Rectal smooth muscle tissue (tissue), 1 donor: ENCODE results near the gene NBEA.

ENCODE experiments used
- H3K27ac ChIP-seq: one replicate; pipeline ENCODE4 v1.7.0; 2013; ENCODE audit warnings: low read depth, low read length, inconsistent platforms
- H3K27me3 ChIP-seq: one replicate; pipeline ENCODE4 v1.7.0; 2013; ENCODE audit warnings: low read length; ENCODE audit not compliant: control insufficient read depth, insufficient read depth
- H3K36me3 ChIP-seq: one replicate; pipeline ENCODE4 v1.7.0; 2013; ENCODE audit warnings: low read length; ENCODE audit not compliant: control insufficient read depth, insufficient read depth
- H3K4me1 ChIP-seq: one replicate; pipeline ENCODE4 v1.7.0; 2013; ENCODE audit warnings: low read length; ENCODE audit not compliant: control insufficient read depth, insufficient read depth
- H3K4me3 ChIP-seq: one replicate; pipeline ENCODE4 v1.7.0; 2013; ENCODE audit warnings: low read length
- H3K9ac ChIP-seq: one replicate; pipeline ENCODE4 v1.7.0; 2013; ENCODE audit warnings: low read length

NBEA gene

GRCh38 chr13:35216131-35216530 lies 274.1 kb downstream of the NBEA start:
- Histone ChIP-seq H3K27me3 (no peaks in the 10 kb centered on the region), H3K4me1 (no peaks in the 10 kb centered on the region), H3K27ac (no peak overlapping the region), H3K9ac (no peak overlapping the region), H3K36me3 (no peaks in the 10 kb centered on the region), H3K4me3 (no peak overlapping the region)

DNA sequence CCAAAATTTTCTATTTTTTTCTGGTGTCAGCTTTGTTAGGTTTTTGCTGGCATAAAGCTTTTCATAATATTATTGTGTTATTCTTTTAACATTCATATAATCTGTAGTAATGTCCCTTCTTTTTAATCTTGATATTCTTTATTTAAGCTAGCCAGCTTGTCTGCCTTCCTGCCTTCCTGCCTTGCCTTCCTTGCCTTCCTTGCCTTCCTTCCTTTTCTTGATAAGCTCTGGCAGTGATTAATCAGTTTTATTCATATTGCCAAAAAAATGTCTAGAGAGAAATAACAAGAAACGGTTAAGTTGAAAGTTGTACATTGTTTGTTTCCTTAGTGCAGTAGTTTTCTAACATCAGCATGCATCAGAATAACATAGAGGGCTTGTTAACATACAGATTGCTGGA lies 277.0 kb downstream of the NBEA start:
- Histone ChIP-seq H3K27ac (no peak overlapping the region), H3K9ac (no peak overlapping the region), H3K4me3 (no peak overlapping the region), H3K27me3 (no peaks in the 10 kb centered on the region), H3K4me1 (no peaks in the 10 kb centered on the region), H3K36me3 (no peaks in the 10 kb centered on the region)

DNA sequence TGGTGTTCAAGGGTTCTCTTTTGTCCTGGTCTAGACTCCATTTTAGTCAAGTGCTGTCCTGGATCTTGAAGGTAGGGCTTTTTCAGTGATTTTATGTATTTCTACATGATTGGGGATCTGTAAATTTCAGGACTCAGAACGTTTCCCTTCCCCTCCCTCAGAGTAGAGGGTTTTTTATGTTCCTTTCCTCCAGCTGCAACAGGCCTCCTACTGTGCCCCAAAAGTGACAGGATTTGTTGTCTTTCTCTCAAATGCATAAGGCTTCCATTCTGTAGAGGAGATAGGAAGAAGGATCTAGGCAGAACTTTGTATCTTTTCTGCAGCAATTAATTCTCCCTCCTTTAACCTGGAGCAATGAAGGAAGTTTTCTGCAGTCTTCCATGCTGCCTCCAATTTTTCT lies 283.1 kb downstream of the NBEA start:
- Histone ChIP-seq H3K36me3 (no peaks in the 10 kb centered on the region), H3K27ac (no peak overlapping the region), H3K4me3 (no peak overlapping the region), H3K9ac (no peak overlapping the region), H3K4me1 (no peaks in the 10 kb centered on the region), H3K27me3 (no peaks in the 10 kb centered on the region)

DNA sequence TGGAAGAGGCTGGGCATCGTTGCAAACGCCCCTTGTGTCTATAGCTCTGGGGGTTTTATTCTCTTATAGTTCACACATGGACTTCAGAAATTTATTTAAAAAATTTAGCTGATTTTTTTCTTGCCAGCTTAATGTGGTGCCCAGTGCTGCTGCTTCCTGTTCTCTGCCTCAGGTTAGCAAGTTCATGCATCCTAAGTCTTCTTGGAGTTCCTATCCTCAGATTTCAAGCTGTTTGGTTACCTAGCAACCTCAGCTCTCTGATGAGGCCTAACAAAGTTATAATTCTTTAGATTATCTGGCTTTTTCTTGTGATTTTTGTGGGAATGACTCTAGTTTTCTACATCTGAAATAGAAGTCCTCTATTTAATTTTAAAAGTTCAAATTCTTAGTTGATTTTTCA lies 283.5 kb downstream of the NBEA start:
- no peaks in the 10 kb centered on the region for H3K4me1 ChIP-seq

GRCh38 chr13:35228536-35228935 lies 286.5 kb downstream of the NBEA start:
- Histone ChIP-seq H3K4me1 (no peaks in the 10 kb centered on the region), H3K27me3 (no peaks in the 10 kb centered on the region), H3K9ac (no peak overlapping the region), H3K36me3 (no peaks in the 10 kb centered on the region), H3K27ac (no peak overlapping the region), H3K4me3 (no peak overlapping the region)

More for the DNA sequence above, 283.5 kb downstream of the NBEA start:
- H3K36me3 ChIP-seq = no peaks in the 10 kb centered on the region
- H3K9ac ChIP-seq = no peak overlapping the region
- no peak overlapping the region for H3K4me3 ChIP-seq
- no peaks in the 10 kb centered on the region for H3K27me3 ChIP-seq
- no peak overlapping the region for H3K27ac ChIP-seq

- H3K4me1 ChIP-seq = no peaks in the 10 kb centered on the region
- no peak overlapping the region for H3K9ac ChIP-seq
- H3K27me3 ChIP-seq = no peaks in the 10 kb centered on the region
Measured at GRCh38 chr13:35231426-35231825, 289.4 kb downstream of the NBEA start.

GRCh38 chr13:35238274-35238673 lies 296.2 kb downstream of the NBEA start:
- H3K4me3 ChIP-seq = no peak overlapping the region
- H3K36me3 ChIP-seq = no peaks in the 10 kb centered on the region
- H3K27ac ChIP-seq = no peak overlapping the region
- H3K9ac ChIP-seq = no peak overlapping the region
- no peaks in the 10 kb centered on the region for H3K27me3 ChIP-seq
- no peaks in the 10 kb centered on the region for H3K4me1 ChIP-seq

More at GRCh38 chr13:35231426-35231825, 289.4 kb downstream of the NBEA start:
- no peak overlapping the region for H3K27ac ChIP-seq
- no peaks in the 10 kb centered on the region for H3K36me3 ChIP-seq
- no peak overlapping the region for H3K4me3 ChIP-seq

DNA sequence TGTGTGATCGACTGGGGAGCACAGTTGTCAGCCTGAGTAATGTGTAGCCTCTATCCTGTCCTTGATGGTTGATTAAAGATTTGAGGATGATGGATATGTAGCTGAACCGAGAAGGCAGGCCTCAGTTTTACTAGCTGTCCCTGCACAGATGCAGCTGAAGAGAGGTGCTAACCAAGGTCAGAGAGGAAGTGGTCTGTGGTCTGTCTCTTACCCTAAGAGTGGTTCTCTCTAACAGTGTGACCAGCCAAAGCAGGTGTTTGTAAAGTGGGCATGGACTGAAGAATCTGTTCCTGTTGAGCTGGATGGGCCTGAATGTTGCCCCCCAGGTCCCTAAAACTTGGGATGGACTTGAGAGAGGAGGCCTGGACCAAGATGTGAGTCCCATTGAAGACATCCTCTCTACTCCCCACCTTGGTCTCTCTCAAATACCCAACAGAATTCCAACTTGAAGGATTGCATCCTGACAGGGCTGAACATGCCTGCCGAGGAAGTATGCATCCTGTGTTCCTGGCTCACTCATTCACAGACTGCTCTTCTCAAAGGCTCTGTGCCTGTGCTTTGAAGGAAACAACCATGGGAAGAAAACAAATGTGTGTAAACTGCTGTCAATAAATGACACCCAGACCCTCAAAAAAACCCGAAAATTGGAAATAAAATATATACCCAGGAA lies 310.6 kb downstream of the NBEA start:
- H3K4me1 ChIP-seq = no peaks in the 10 kb centered on the region
- no peak overlapping the region for H3K4me3 ChIP-seq
- H3K27ac ChIP-seq = no peak overlapping the region
- H3K36me3 ChIP-seq = no peaks in the 10 kb centered on the region
- H3K9ac ChIP-seq = no peak overlapping the region
- no peaks in the 10 kb centered on the region for H3K27me3 ChIP-seq

- H3K27ac ChIP-seq = no peak overlapping the region
- H3K36me3 ChIP-seq = no peaks in the 10 kb centered on the region
- H3K9ac ChIP-seq = no peak overlapping the region
- no peaks in the 10 kb centered on the region for H3K27me3 ChIP-seq
- H3K4me1 ChIP-seq = no peaks in the 10 kb centered on the region
- H3K4me3 ChIP-seq = no peak overlapping the region
Measured at GRCh38 chr13:35255241-35255640, 313.2 kb downstream of the NBEA start.

GRCh38 chr13:35256459-35257148 lies 314.5 kb downstream of the NBEA start:
- Histone ChIP-seq H3K4me1 (no peaks in the 10 kb centered on the region), H3K36me3 (no peaks in the 10 kb centered on the region), H3K4me3 (no peak overlapping the region)

GRCh38 chr13:35260316-35260715 lies 318.2 kb downstream of the NBEA start:
- Histone ChIP-seq H3K9ac (no peak overlapping the region), H3K4me3 (no peak overlapping the region), H3K27me3 (no peaks in the 10 kb centered on the region), H3K36me3 (no peaks in the 10 kb centered on the region), H3K27ac (no peak overlapping the region), H3K4me1 (no peaks in the 10 kb centered on the region)

More at GRCh38 chr13:35256459-35257148, 314.5 kb downstream of the NBEA start:
- no peak overlapping the region for H3K27ac ChIP-seq
- no peak overlapping the region for H3K9ac ChIP-seq
- H3K27me3 ChIP-seq = no peaks in the 10 kb centered on the region

GRCh38 chr13:35266412-35266811 lies 324.3 kb downstream of the NBEA start:
- no peak overlapping the region for H3K27ac ChIP-seq
- no peaks in the 10 kb centered on the region for H3K4me1 ChIP-seq
- no peaks in the 10 kb centered on the region for H3K27me3 ChIP-seq
- H3K4me3 ChIP-seq = no peak overlapping the region
- H3K36me3 ChIP-seq = no peaks in the 10 kb centered on the region
- H3K9ac ChIP-seq = no peak overlapping the region

DNA sequence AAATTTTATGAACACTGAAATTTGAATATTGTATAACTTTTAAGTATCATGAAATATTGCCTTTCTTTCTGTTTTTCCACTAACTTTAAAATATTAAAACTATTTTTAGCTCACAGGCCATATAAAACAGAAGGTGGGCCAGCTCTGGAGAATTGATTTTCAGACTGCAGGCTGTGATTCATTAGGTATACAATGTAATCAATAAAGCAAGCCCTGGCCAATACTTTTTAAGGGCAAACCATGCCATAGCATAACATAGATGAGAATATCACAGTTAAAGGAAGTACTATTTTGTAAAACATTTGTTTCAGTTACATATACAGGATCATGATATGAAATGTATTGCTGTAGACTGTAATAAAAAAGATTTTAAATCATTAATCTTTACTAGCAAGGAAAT lies 336.8 kb downstream of the NBEA start:
- Histone ChIP-seq H3K27ac (no peak overlapping the region), H3K36me3 (no peaks in the 10 kb centered on the region), H3K27me3 (no peaks in the 10 kb centered on the region), H3K4me3 (no peak overlapping the region), H3K9ac (no peak overlapping the region), H3K4me1 (no peaks in the 10 kb centered on the region)
